GM19099 (cell line): Measurements from ENCODE around the gene PLA2G4A.

ENCODE experiments used
- POLR2A ChIP-seq: IDR thresholded peaks from 3 replicates; pipeline ENCODE4 v1.6.1; 2011; ENCODE audit warnings: low read depth; ENCODE audit not compliant: insufficient read length; ENCODE audit errors: extremely low read depth

Gene PLA2G4A

DNA sequence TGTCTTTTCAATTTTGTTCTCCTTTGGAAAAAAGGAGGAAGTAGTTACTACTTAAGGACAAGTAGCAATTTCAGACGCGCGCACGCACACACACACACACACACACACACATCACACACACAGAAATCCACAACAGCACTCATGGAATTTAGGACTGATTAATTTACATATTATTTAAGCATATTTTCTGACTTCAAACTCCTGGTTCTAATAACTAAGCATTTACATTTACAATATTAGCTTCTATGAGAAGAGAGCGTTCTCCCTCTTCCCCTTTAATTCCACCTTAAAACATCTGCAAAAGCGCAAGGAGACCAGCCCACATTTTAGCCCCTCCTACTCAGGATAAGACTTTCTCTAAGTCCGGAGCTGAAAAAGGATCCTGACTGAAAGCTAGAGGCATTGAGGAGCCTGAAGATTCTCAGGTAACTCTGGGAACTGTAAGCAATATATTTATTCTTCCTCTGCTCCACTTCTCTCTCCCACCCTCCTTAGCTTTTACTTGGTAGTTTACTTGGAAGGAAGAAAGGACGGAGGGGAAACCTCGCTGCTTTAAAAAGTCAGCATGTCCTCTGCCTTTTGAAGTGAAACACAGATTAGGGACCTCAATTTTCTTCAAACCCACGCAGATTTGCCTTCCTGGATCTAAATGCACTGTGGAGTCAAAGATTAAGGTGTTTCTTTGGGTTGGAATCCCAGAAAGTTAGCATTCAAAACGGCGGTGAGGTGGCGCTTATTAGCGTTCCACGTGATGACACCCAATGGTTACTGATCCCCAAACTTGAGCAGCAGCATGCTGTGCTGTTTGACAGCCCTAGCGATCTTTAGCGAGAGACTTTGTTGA is at the start of gene PLA2G4A:
Gene PLA2G4A, plus strand, starts transcription at position 339 of the 844 bp plus-strand sequence. CDS start 25,406 bp downstream, outside the sequence.
- no peak for TF ChIP-seq POLR2A

DNA sequence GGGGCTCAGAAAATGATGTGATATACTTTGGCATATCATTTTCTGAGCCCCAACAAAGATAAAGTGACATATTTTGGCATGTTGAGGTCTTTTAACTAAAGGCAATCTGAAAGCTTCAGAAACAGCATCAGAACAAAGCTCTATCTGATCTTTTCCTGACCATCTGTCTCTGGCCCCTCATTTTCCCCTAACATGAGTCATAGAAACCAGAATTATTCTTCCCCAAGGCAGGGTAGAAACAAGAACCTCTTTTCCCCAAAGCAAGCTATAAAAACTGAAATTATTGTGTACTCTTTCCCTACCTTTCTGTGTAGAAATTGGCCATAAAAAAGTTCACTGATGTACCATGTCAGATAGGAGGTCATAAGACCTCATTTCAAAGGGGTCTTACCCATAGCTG is 48.7 kb upstream of the PLA2G4A start:
- no peak for TF ChIP-seq POLR2A

DNA sequence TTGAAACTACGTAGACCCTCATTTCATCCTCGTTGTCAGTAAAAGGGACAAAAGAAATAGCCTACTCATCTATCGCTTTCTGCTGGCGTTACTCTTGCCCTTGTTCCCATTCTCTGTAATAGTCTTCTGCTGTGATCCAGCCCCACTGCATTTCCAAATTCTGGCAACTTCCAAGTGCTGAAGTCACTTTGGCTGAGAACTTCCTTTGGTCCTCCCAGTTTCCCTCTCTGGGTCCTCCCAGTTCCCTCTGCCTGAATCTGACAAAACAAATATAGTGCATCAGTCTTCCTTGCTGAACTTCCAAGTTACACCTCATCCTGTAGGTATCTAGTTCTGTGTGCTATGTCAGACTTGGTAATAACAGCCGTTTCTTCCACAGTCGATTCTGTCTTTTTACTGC is 47.0 kb upstream of the PLA2G4A start:
- no peak for TF ChIP-seq POLR2A

DNA sequence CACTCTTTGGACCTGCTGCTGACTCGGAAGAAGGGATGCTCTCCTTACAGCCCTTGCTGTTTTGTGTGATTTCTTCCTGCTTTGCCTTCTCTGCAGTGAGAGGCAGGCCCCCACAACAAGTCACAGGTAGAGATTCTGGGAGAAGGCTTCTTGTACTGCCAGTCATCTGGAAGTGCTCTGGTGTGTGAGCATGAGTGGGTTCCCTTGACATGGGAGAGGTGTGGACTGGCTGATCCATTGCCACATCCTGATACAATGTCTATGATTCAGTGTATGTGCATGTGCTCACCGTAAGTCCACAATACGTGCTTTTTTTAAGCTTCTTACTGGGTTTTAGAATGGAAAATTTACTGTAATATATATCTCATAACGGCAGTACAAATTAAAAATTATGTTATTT is 46.0 kb upstream of the PLA2G4A start:
- no peak for TF ChIP-seq POLR2A

DNA sequence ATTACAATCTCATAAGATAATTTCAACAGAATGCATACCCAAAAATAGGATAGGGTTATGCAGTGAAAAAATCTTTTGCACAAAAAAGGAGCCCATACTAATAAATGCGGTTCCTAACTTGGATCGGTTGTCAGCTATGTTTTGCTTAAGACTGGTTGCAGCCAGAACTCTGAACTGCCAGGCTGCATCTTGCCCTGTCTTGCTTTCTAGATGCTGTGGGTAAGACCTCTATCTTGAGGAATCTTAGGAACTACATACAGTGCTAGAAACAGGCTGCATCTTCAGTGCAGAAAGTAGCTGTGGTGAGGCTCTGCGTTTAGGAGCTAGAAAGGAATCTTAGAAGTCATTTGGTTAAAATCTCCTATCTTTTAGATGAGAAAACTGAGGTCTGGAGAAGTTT is 45.6 kb upstream of the PLA2G4A start:
- no peak for TF ChIP-seq POLR2A

DNA sequence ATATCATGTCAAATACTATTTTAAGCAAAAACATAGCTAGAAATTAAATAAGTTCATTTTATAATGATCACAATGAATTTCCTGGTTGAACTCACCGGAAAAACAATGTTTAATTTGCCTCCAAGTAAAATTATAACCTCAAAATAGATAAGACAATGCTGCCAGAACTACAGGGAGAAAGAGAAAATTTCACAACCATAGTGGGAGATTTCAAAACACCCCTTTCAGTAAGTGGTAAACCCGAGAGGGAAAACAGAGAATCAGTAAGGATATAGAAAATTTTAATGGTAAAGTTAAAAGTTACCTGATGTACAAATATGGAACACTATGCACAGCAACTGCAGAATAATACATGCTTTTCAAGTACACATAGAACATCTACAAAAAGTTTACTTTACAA is 43.2 kb upstream of the PLA2G4A start:
- TF ChIP-seq POLR2A, result no peak

DNA sequence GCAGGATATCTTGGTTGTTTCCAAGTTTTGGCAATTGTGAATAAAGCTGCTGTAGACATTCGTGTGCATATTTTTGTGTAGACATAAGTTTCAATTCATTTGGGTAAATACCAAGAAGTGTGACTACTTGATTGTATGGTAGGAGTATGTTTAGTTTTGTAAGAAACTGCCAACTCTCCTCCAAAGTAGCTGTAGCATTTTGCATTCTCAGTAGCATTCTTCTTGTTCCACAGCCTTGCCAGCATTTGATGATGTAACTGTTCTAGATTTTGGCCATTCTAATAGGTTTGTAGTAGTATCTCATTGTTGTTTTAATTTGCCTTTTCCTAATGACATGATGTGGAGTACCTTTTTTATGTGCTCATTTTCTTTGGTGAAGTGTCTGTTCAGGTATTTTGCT is 38.6 kb upstream of the PLA2G4A start:
- no peak for TF ChIP-seq POLR2A

DNA sequence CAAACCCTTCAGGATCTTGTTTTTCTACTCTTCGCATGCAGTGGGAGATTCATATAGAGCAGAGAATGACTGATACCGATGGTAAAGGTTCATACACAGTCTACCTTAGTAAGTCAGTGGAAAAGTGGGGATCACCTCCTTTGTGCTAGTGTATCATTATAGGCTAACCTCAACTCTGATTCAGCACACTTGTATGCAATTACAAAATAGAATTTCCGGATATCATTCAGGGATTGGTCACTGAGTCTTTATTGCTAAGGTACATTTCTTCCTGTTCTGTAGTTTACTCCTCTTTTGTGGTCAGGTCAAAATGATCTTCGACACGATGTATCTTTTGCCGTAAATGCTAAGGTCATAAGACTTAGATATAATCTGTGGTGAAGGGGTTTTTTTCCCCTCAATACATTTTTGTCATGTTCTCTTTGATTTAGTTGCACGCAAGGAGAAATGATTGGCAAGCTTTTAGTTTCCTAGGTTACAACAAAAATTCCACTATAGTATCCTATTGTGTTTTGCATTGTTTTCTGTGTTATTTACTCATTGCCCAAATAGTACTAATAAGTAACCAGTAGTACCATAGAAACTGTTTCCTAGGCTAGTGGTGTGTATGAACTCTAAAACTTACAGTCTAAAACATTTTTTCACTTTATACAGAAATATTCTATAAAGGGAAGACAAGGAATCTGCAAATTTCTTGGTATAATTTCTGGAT is 35.7 kb upstream of the PLA2G4A start:
- no peak for TF ChIP-seq POLR2A

DNA sequence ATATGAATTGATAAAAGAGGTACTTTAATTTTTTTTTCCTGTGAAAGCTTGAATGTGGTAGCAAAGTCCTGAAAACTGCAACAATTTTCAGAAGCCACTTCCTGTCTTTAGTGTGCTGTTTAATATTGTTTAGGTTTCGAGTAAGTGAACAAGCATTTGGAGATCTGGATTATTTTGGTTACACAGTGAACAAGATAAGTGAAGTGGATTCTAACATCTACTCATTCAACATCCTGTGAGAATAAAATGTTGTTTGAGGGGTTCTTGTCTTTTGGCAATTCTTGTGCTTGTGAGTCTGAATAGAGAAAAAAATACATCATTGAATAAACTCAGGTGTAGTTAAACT is 35.2 kb upstream of the PLA2G4A start:
- TF ChIP-seq POLR2A, result no peak

DNA sequence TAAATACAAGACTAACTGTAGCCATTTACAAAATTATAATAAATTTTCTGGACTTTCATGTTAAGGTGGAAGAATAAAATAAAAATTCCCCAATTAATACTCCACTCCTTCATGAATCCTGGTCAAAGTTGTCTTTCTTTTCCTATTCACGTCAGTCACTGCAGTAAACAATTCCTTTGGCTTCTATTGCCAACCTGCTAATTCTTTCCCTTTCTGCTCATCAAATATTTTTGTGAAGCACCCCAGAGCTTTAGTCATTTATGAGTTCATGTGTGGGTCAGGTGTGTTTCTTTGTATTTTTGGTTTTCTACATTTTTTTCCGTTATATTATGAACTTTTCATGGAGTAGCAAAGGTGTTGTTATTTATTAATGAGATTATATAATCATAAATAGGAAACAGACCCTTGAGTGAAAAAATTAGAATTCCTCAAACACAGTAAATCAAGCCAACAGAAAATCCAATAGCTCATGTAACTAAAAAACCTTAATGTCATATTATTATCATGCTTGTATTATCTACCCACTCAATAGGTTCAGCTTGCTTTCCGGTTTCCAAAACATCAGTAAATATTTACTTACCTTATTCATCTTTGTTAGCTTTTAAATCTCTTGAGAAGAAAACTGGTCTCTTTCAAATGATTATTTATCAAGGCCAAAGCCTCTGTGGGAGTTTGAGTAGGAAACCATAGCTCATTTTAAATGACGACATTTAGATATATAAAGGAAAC is 29.6 kb upstream of the PLA2G4A start:
- no peak for TF ChIP-seq POLR2A

DNA sequence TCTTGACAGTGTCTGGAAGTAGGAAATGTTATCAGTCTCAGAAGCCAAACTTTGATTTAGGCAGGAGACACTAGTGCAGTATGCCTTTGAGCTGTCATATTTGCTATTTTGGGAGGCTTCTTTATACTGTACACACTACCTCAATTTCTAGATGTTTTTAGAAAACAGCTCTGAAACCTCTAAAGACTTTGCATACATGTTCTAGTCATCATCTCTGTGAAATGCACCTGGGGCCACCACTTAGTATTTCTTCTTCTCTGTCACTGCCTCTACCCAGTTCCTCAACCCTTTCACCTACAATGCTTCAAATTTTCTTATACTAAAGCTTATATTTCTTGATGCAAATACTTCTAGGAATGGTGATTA is 29.1 kb upstream of the PLA2G4A start:
- TF ChIP-seq POLR2A, result no peak

DNA sequence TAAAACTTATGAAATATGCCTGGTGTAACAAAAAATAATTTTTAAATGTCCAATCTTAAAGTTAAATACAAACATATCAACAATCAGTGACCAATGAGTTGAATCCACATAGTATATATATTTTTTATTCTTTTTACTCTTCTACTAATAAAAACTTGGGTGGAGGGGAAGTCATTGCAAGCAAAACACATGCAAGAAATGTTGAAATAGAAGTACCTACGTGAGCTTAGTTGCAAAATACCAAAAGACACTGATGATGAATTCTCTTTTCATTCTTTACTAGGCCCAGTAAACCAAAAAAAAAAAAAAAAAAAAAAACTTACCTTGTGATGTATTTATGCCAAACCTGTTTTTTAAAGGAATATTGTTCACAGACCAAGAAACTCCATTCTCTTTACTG is 26.4 kb upstream of the PLA2G4A start:
- no peak for TF ChIP-seq POLR2A

DNA sequence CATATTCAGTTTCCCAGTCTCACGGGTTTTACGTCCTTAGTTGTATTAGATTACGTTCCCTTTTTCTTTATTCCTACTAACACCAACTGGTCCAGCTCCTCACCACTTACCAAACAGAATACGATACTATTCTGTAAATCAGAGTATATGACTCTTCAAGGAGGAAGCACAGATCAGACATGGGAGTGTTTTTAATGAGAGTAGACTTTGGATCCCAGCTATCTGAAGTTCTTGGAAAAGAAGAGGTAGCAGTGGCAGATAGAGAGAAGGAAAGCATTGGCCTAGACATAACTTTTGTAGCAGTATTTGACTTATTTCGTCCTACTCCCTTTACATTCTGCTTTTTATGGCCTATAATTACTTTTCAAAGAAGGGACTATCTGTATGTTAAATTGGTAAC is 24.1 kb upstream of the PLA2G4A start:
- no peak for TF ChIP-seq POLR2A

DNA sequence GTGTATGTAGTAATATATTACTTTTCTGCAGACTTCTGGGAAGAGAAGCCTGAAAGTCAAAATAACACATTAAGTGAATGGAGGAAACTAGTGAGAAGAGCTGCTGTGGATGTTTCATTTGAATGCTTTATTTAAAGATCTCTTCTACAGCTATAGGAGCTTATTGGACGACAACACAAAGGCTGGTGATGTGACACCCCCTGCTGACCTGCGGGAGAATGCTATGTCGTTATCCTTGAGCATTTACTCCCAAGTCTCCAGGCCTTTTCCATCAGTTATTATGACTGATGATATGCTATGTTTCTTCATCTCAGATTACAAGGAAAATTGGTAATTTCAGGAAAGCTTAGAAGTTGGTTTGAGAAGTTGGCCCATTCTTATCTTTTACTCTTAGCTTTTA is 22.3 kb upstream of the PLA2G4A start:
- TF ChIP-seq POLR2A, result no peak

DNA sequence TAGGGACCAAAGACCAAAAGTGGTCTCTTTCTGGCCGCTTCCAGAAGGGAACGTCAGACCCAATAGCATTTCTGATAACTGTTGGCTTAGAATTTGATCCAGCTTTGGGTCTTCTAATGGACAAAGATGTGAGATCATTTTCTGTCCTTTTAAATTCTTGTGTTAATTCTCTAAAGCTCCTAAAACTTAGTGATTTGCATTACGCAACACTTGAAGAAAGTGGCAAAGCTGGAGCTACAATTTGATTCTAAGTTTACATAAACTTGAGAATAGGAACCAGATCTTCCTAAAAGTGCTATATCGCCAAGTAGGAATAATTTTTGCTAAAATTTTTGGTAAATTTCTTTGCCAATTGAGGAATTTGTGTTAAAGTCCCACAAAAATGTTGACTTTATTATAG is 21.6 kb upstream of the PLA2G4A start:
- no peak for TF ChIP-seq POLR2A

DNA sequence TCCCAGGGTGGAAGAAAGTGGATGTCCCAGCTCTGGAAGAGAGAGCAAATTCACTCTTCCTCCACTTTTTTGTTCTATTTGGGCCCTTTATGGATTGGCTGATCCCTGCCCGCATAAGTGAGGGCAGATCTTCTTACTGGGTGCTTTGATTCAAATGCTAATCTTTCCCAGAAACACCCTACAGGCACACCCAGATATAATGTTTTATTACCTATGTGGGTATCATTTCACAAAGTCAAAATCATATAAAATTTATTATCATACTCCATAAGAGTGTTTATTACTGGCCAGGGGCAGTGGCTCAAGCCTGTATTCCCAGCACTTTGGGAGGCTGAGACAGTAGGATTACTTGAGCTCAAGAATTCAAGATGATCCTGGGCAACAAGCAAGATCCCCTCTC is 16.9 kb upstream of the PLA2G4A start:
- no peak for TF ChIP-seq POLR2A

DNA sequence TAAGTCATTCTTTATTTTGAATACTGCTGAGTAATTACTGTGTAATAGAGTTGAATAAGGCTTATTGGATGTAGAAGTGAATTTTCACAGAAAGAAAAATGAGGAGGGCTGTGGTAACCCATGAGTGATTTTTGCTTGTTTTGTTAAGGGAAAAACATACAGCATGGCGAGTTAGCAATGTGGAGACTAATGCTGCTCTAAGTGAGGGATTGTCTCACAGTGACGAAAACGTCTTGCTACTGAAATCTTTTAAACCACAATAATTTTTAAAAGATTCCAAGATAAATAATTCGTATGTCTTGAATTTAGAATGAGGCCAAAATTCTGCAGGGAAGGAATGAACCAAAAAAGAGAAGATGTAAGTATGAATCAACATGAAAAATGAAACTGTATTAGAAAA is 16.2 kb upstream of the PLA2G4A start:
- no peak for TF ChIP-seq POLR2A

DNA sequence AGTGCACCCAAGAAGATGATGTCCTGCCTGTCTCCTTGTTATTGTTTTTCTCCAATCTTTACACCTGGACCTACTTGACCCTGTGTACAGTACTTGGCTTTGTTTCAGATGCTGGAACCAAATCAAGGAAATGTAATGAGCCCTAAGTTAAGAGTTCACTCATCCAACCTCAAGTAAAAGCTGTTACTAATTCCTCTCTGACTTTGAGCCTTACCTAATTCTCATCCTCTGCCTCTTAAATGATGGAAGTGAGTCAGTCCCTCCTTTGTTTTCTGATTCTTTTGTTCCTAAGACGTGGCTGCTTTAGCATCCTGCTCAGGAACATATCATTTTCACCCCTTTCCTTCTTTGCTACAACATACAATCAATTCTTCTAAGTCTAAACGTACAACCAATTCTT is 15.3 kb upstream of the PLA2G4A start:
- TF ChIP-seq POLR2A, result no peak
